Thyroid gland (tissue), 4 donors: ENCODE results near the gene ZNF365.

Source experiments
- CTCF ChIP-seq, 6 experiments: fragments of 200-600 bp in 3 of 6; fragments of 450-650 bp in 3 of 6; sonication (generic) in 3 of 6; IDR thresholded peaks; one replicate each; pipeline ENCODE4 v1.5.1; 2016 to 2019; ENCODE audit warnings: antibody characterized with exemption in 6 of 6, mild to moderate bottlenecking in 2 of 6, inconsistent platforms in 1 of 6, moderate library complexity in 1 of 6
- POLR2A ChIP-seq, 2 donors: fragments of 450-650 bp; IDR thresholded peaks; one replicate each; pipeline ENCODE4 v1.6.1; 2017; ENCODE audit warnings: antibody characterized with exemption in 2 of 2, mild to moderate bottlenecking in 2 of 2, moderate library complexity in 1 of 2

GRCh38 chr10:62450912-62451610 lies 76.9 kb downstream of the ZNF365 start:
- no peak for TF ChIP-seq CTCF (IDR thresholded peaks at IDR 0.05)
- no peak for TF ChIP-seq POLR2A (IDR thresholded peaks at IDR 0.05)
